Ectodermal cell (in vitro differentiated cells): ENCODE results near the gene SYF2.
"Not testable (repeated sequence)": the region's sequence is repeated elsewhere in the genome, so short reads cannot be mapped to it uniquely, and the experiment has no call there.

Experiments
- H3K27ac ChIP-seq: 2 replicates; pipeline ENCODE4 v1.7.0; 2013; ENCODE audit warnings: mild to moderate bottlenecking, low read depth, low read length; ENCODE audit not compliant: insufficient read depth, poor library complexity, severe bottlenecking
- H3K27me3 ChIP-seq: 2 replicates; pipeline ENCODE4 v1.7.0; 2013; ENCODE audit warnings: mild to moderate bottlenecking, low read length; ENCODE audit not compliant: insufficient read depth, control insufficient read depth, poor library complexity, severe bottlenecking
- H3K36me3 ChIP-seq: one replicate; pipeline ENCODE4 v1.7.0; 2013; ENCODE audit warnings: low read length; ENCODE audit not compliant: control insufficient read depth, insufficient read depth
- H3K4me1 ChIP-seq: one replicate; pipeline ENCODE4 v1.7.0; 2013; ENCODE audit warnings: low read length; ENCODE audit not compliant: control insufficient read depth, insufficient read depth
- H3K4me3 ChIP-seq: 2 replicates; pipeline ENCODE4 v1.7.0; 2013; ENCODE audit warnings: low read depth, low read length, control low read depth; ENCODE audit not compliant: insufficient read depth
- H3K9me3 ChIP-seq: 2 replicates; pipeline ENCODE4 v1.7.0; 2013; ENCODE audit warnings: mild to moderate bottlenecking, low read length, moderate library complexity; ENCODE audit not compliant: control insufficient read depth
- WGBS, 2 experiments: methylation state at CpG; one replicate each; pipeline ENCODE4 v1.1.7; 2013; ENCODE audit warnings: missing lambda C conversion rate in 2 of 2; 5-methylcytosine and 5-hydroxymethylcytosine counted together

Gene SYF2

GRCh38 chr1:25246600-25247023 lies 14.3 kb upstream of the SYF2 start:
- Histone ChIP-seq H3K4me1 (peaks cover 5% of the 10 kb centered on the region), H3K36me3 (peaks cover 24% of the 10 kb centered on the region), H3K4me3 (peak overlapping the region; percentile 95), H3K9me3 (no peaks in the 10 kb centered on the region), H3K27me3 (no peaks in the 10 kb centered on the region), H3K27ac (peak overlapping the region; percentile 92)
- WGBS, 2 experiments, result 0 to 1% methylated on average over 53 of the region's 53 CpGs

GRCh38 chr1:25245809-25246599 lies 13.7 kb upstream of the SYF2 start:
- Histone ChIP-seq H3K4me3 (peak overlapping the region; percentile 95), H3K36me3 (peaks cover 30% of the 10 kb centered on the region), H3K9me3 (no peaks in the 10 kb centered on the region), H3K4me1 (peaks cover 5% of the 10 kb centered on the region), H3K27ac (no peak overlapping the region), H3K27me3 (no peaks in the 10 kb centered on the region)
- WGBS, 2 experiments, result 29 to 31% methylated on average over 30 of the region's 30 CpGs

- Histone ChIP-seq H3K27me3 (no peaks in the 10 kb centered on the region), H3K9me3 (no peaks in the 10 kb centered on the region), H3K4me3 (no peak overlapping the region), H3K36me3 (peaks cover 30% of the 10 kb centered on the region), H3K4me1 (peaks cover 6% of the 10 kb centered on the region), H3K27ac (no peak overlapping the region)
- 94 to 99% methylated on average over 4 to 5 of the region's 5 CpGs for WGBS, 2 experiments
Observed at GRCh38 chr1:25245393-25245792, 13.1 kb upstream of the SYF2 start.

- peaks cover 10% of the 10 kb centered on the region for H3K4me1 ChIP-seq
- no peak overlapping the region for H3K27ac ChIP-seq
- peaks cover 30% of the 10 kb centered on the region for H3K36me3 ChIP-seq
- WGBS, 2 experiments, result 91 to 94% methylated on average over 5 to 6 of the region's 6 CpGs
- no peaks in the 10 kb centered on the region for H3K9me3 ChIP-seq
- H3K27me3 ChIP-seq, result no peaks in the 10 kb centered on the region
- H3K4me3 ChIP-seq, result no peak overlapping the region
Observed at GRCh38 chr1:25243907-25244306, 11.6 kb upstream of the SYF2 start.

GRCh38 chr1:25239681-25240541 lies 7.6 kb upstream of the SYF2 start:
- H3K4me1 ChIP-seq, result peaks cover 4% of the 10 kb centered on the region
- WGBS, 2 experiments, result 20 to 23% methylated on average over 41 of the region's 41 CpGs
- peak overlapping the region; percentile 44 for H3K4me3 ChIP-seq
- no peaks in the 10 kb centered on the region for H3K27me3 ChIP-seq
- peaks cover 29% of the 10 kb centered on the region for H3K36me3 ChIP-seq
- peak overlapping the region; percentile 78 for H3K27ac ChIP-seq
- no peaks in the 10 kb centered on the region for H3K9me3 ChIP-seq

- WGBS, 2 experiments, result 95 to 96% methylated on average over 10 of the region's 11 CpGs
- H3K27ac ChIP-seq, result no peak overlapping the region
- no peaks in the 10 kb centered on the region for H3K27me3 ChIP-seq
Observed at GRCh38 chr1:25238046-25238445, 5.7 kb upstream of the SYF2 start.

GRCh38 chr1:25236261-25236660 lies 4.0 kb upstream of the SYF2 start:
- not testable (repeated sequence) for H3K4me1 ChIP-seq, H3K4me3 ChIP-seq, H3K36me3 ChIP-seq, H3K27ac ChIP-seq, H3K9me3 ChIP-seq, H3K27me3 ChIP-seq
- 93 to 95% methylated on average over 7 of the region's 7 CpGs for WGBS, 2 experiments

More at GRCh38 chr1:25238046-25238445, 5.7 kb upstream of the SYF2 start:
- H3K4me3 ChIP-seq, result no peak overlapping the region
- H3K36me3 ChIP-seq, result peaks cover 16% of the 10 kb centered on the region
- no peaks in the 10 kb centered on the region for H3K9me3 ChIP-seq
- H3K4me1 ChIP-seq, result peaks cover 4% of the 10 kb centered on the region

GRCh38 chr1:25235411-25235810 lies 3.1 kb upstream of the SYF2 start:
- 91 to 94% methylated on average over 10 of the region's 10 CpGs for WGBS, 2 experiments
- not testable (repeated sequence) for H3K9me3 ChIP-seq, H3K27me3 ChIP-seq, H3K4me1 ChIP-seq, H3K4me3 ChIP-seq, H3K27ac ChIP-seq, H3K36me3 ChIP-seq

- Histone ChIP-seq H3K27me3 (no peaks in the 10 kb centered on the region), H3K4me3 (peak overlapping the region; percentile 70), H3K9me3 (no peaks in the 10 kb centered on the region), H3K4me1 (peaks cover 4% of the 10 kb centered on the region), H3K36me3 (peaks cover 6% of the 10 kb centered on the region), H3K27ac (peak overlapping the region; percentile 90)
- WGBS, 2 experiments, result 22 to 24% methylated on average over 13 of the region's 13 CpGs
Observed at GRCh38 chr1:25232866-25233784, 823 bp upstream of the SYF2 start.
